NCI-H146 (cell line): Measurements from ENCODE around the gene GPR68.
"Not testable (repeated sequence)": the region's sequence is repeated elsewhere in the genome, so short reads cannot be mapped to it uniquely, and the experiment has no call there.

Source experiments
- DNase-seq: peaks from one replicate; lab custom pipeline; 2025; lab: John Stamatoyannopoulos, UW

The GPR68 gene

DNA sequence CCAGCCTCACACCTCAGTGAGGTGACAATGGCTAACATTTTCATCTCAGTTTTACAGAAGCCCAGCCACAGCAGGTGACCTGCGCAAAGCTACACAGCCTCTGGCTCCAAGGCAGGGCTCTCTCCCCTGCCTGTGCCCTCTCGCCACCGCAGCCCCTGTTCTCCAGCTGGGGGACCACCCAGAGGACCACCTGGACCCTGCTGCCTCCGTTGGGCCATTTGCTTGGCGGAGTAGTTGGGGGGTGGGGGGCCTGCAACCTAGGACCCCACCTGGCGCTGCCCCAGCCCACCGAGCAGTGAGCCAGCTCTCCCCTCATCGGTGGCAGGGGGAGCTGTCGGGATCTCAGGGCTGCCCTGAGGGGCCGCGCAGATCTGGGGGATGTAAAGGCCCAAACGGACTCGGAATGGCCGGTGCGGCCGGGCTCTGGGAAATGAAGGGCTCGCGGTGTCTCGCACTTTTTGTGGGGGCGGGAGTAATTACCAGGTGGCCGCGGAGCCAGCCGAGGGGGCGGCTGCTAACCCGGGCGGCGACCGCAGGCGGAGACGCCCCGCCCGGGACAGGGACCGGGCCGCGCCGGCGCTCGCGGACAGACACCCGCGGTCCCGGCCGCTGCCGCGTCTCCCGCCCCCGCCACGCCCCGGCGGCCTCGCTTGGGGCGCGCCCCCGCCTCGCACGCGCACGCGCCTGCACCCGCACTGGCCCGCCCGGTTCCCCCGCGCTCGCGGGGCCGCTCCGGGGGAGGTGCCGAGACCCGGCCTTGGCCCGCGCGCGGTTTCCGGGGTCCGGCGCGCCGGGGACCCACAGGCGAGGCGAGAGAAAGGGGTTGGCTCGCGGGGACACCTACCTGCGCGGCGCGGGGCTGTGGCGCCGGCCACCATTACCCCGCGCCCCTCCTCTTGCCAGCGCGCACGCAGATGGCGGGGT is 8.6 kb upstream of the GPR68 start:
- DNase-seq: peak; percentile 33

DNA sequence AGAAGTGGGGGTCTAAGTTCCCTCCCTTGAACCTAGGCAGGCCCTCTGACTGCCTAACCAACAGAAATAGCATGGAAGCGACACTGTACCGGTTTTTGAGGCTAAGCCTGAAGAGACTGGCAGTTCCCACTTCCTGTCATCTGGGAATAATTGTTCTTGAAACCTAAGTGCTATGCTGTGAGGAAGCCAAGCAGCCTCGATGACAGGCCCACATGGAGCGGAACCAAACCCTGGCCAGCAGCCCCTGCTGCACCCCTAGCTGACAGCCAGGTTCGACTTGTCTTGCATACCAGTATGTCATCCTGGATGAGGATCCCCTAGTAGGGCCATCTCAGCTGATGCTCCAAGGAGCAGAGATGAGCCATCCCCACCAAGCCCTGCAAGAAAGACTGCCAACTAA is 6.4 kb upstream of the GPR68 start:
- DNase-seq: peak; percentile 11

GRCh38 chr14:91249841-91250616 is 5.5 kb upstream of the GPR68 start:
- DNase-seq: peak; percentile 95

DNA sequence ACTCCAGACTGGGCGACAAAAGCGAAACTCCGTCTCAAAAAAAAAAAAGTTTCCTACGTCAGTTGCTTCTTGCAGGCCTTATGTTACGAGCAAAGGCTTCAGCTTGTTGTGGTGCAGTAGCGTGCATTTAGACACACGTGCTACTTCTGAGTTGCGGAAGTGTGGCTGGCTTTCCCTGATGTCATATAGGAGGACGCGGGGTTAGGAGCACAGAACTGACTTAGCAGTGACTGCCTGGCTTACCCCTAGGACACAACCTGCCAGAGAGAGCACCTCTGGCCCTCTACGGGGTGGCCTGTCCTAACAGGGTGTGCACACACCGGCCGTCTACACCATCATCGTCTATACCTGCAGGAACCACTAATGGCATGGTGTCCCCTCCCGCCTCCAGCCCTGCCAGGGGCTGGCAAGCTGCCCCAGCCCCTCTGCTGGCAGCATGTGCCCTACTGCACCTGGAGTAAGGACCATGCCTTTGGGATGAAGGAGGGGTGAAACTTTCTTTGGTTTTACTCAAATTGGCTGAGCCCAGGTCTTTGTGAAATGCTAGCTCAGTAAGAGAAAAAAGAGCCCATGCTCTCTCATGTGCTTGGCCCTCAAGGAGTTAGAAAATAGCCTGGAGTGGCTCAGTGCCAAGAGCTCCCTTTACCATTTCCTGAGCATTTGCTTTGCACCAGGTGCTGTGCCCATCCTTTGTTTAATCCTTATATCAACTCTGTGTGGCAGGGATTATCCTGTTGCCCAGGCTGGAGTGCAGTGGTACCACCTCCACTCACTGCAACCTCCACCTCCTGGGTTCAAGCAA is 1.7 kb upstream of the GPR68 start:
- peak; percentile 19 for DNase-seq

DNA sequence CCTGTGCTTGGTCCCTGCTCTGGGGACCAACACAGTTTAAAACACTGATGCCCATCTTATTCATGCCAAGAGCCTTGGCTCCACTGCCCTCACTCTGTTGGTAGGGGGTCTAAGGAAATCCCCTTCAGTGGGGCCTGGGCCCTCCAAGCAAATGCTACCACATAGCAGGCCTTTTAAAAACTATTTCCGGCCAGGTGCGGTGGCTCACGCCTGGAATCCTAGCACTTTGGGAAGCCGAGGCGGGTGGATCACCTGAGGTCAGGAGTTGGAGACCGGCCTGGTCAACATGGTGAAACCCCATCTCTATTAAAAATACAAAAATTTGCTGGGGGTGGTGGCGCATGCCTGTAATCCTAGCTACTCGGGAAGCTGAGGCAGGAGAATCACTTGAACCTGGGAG is 1.1 kb upstream of the GPR68 start:
- DNase-seq: not testable (repeated sequence)

DNA sequence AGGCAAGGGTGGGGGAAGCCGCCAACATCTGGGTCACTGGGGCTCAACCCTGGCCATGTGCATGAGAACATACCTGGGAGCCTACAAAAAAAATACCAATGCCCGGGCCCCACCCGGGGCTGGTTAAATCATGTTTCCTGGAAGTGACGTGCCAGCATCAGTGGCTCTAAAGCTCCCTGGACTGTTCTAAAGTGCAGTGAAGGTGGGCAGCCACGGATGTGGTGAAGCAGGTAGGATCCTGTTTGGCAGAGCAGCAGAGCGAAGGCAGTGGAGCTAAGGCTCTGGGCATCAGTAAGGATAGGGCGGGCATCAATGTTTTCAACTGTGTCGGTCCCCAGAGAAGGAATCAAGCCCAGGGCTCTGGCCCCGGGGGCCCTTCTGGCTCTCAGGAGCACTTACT is 525 bp upstream of the GPR68 start:
- DNase-seq: no peak

GRCh38 chr14:91243074-91243471 is 1.4 kb downstream of the GPR68 start:
- DNase-seq: no peak

GRCh38 chr14:91242635-91243034 is 1.9 kb downstream of the GPR68 start:
- DNase-seq: no peak

DNA sequence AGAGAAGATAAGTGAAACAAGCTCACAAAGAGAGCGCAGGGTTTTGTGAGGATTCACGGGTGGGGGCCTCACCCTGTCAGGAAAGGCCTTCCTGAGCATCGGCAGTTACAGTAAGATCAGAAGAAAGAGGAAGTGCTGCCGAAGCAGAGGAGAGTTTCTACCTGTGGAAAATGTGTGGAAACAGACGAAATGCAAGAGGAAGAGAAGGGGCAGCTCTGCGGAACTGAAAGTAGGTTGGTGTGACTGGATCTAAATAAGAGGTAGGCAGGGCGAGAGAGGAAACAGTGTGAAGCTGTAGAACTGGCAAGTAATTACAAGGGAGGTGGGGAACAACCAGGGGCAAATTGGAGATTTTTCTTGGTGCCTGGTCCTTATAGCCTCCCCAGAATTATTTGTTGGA is 2.6 kb downstream of the GPR68 start:
- no peak for DNase-seq

GRCh38 chr14:91238661-91239060 is 5.8 kb downstream of the GPR68 start:
- no peak for DNase-seq

- no peak for DNase-seq
Measured at GRCh38 chr14:91238085-91238484, 6.4 kb downstream of the GPR68 start.

DNA sequence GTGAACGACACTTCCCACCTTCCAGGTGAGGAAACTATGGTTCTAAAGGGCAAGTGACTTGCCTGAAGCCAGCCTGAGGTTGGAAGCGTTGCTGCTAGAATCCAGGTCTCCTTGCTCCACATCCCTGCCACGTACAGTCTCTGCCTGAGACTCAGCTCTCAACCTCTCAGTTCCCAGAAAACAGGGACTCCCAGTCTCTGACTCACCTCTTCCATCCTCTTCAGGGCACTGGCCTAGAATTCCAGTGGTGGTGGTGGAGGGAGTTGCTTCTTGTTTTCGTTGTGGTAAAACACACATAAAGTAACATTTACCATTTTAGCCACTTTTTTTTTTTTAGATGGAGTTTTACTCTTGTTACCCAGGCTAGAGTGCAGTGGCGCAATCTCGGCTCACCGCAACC is 7.3 kb downstream of the GPR68 start:
- DNase-seq: no peak

DNA sequence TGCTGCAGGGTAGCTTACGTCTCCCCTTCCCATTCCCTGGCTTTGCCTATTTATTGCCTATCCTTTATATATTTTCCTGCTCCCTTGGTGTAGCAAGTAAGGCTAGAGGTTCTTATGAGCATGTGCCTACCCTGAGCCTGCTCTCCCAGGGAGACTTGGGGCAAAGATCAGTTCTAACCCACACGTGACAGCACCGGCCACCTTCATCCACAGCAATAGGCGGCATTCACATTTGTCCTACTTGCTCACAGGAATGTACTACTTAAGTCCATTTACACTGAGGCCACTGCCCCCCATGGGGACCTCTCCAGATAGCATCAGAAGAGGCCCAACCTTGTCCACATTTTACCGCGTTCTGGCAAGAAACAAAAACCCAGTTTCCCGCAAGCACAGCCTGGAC is 8.7 kb downstream of the GPR68 start:
- no peak for DNase-seq

DNA sequence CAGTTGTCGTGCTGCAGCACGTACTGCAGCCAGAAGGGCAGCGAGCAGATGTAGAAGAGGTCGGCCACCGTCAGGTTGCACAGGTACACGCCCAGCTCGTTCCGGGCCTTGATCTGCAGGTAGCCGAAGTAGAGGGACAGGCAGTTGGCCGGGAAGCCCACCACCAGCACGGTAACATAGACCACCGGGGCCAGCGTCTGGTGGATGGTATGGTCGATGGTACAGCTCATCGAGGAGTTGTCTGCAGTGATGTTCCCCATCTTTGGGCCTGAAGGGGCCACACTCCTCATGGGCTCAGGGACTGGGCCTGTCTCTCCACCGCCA is 9.8 kb downstream of the GPR68 start:
- no peak for DNase-seq

- no peak for DNase-seq
Measured at GRCh38 chr14:91233936-91234790, 10.3 kb downstream of the GPR68 start.

- DNase-seq: no peak
Measured at GRCh38 chr14:91232603-91233002, 11.9 kb downstream of the GPR68 start.

GRCh38 chr14:91232052-91232451 is 12.5 kb downstream of the GPR68 start:
- DNase-seq: no peak

DNA sequence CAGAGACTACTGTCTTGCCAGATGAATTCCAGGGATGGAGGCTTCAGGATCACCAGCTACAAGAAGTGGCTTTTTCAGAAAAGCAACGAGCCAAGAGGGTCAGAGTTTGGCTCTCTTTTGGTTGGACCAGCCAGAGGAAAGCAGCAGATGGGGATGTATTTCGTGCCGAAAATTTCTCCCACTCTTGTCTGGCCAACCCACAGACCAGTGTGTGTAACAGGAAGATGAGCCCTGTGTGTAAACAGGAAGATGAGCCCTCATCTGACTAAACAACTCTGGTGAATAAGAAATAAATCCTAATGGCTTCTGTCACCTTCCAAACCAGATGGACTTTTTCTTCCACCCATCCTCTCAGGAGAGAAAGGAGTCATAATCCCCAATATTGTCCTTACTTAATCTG is 13.1 kb downstream of the GPR68 start:
- no peak for DNase-seq

DNA sequence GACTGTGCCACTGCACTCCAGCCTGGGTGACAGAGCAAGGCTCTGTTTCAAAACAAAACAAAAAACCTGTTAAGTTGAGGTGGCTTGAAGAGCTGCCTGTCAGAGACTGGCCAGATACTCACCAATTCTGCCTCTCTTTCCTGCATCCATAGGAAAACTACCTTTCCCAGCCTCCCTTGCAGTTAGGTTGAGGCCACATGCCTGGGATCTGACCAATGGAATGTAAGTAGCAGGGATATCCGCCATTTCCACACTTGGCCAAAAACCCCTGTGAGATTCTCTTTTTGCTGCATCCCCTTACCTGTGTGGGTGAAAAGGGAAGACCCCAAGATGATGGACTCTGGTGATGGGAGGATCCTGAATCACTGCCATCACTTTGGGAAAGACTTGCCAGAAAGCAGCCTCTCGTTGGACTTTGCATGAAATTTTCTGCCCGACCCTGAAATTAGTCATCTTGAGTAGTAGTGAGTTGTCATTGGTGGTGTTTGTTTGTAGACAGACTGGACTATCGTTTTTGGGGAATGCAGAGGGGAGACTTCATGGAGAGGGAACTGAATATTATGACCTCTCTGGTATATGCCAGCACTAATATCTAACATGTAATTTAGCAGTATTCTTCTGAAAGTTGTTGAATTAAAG is 14.0 kb downstream of the GPR68 start:
- DNase-seq: no peak

DNA sequence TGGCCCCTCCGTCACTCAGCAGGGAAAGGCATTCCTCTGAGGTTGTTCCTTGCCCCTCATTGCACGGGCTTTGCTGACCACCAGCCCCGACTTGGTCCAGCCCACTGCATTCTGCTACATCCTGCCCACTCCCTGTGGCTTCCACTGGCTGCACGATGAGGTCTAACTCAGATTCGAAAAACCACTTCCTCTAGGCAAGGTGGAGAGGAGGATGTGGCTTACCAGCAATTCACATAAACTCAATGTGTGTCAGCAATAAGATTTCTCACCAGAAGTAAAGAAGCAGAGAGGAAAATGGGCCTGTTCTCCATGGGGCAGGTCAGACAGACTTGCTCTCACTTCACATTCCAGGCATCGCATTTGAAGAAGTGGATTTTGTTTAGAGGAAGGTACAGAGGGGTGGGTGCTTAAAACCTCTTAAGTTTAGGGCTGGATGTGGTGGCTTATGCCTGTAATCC is 14.7 kb downstream of the GPR68 start:
- DNase-seq: no peak

- DNase-seq: no peak
Measured at GRCh38 chr14:91229005-91229382, 15.5 kb downstream of the GPR68 start.
